Measurements from ENCODE around the gene PPP1R14D. TPM values are rescaled to one million over a fixed set of nuclear protein-coding genes. Genes with fewer than 3 reads are reported as not detected.
A peak's percentile ranks its signal among the peaks of the same experiment; 100 is the strongest.

The PPP1R14D gene
- total RNA-seq, 1 experiment from 2014 or later: 0.33 TPM

GRCh38 chr15:40807888-40808461, 20.5 kb downstream of the PPP1R14D start:
- Histone ChIP-seq H3K4me3 (ENCODE audit: low read length) (peak overlapping the region; percentile 98), H4K20me1 (ENCODE audit: low read length) (no peaks in the 10 kb centered on the region), H3K27me3 (ENCODE audit: low read length) (no peaks in the 10 kb centered on the region), H3K4me2 (ENCODE audit: low read length) (peak overlapping the region; percentile 97), H2AFZ (ENCODE audit: low read length) (peak overlapping the region; percentile 100), H3K4me1 (ENCODE audit: insufficient read depth, low read length) (peaks cover 13% of the 10 kb centered on the region), H3F3A (ENCODE audit: low read length, unreplicated experiment) (no peaks in the 10 kb centered on the region), H3K9me2 (replicated peaks; ENCODE audit: low read length) (no peaks in the 10 kb centered on the region), H3K9me3 (ENCODE audit: low read length) (no peaks in the 10 kb centered on the region), H3K27ac (ENCODE audit: low read length) (peak overlapping the region; percentile 8; the same call in 1 of the 2 replicates), H3K9ac (ENCODE audit: low read length) (peak overlapping the region; percentile 92), H3K79me2 (ENCODE audit: low read length) (peaks cover 31% of the 10 kb centered on the region), H3K36me3 (ENCODE audit: low read depth, low read length) (no peaks in the 10 kb centered on the region; the same call in 1 of the 2 replicates)
- TF ChIP-seq, protein P1, sequence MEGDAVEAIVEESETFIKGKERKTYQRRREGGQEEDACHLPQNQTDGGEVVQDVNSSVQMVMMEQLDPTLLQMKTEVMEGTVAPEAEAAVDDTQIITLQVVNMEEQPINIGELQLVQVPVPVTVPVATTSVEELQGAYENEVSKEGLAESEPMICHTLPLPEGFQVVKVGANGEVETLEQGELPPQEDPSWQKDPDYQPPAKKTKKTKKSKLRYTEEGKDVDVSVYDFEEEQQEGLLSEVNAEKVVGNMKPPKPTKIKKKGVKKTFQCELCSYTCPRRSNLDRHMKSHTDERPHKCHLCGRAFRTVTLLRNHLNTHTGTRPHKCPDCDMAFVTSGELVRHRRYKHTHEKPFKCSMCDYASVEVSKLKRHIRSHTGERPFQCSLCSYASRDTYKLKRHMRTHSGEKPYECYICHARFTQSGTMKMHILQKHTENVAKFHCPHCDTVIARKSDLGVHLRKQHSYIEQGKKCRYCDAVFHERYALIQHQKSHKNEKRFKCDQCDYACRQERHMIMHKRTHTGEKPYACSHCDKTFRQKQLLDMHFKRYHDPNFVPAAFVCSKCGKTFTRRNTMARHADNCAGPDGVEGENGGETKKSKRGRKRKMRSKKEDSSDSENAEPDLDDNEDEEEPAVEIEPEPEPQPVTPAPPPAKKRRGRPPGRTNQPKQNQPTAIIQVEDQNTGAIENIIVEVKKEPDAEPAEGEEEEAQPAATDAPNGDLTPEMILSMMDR (conservative IDR thresholded peaks at IDR 0.05; ENCODE audit: low read depth, low read length): no peak
- no peak for DNase-seq
- BruUV-seq (replicated peaks): TSS peak; percentile 48
- intact Hi-C loops (cut with micrococcal nuclease): no loop called here
- ATAC-seq: no peak
- CTCF ChIA-PET: interaction anchor here (0.6 to 1.3 kb wide), 2 partner anchors 50 to 84 kb away, joined by 4 to 12 read pairs; no protein-coding TSS in a partner anchor
- POLR2A ChIA-PET (ENCODE audit: unreplicated experiment): interaction anchor here (1.5 kb wide), 1 partner anchor 36 kb away, joined by 5 read pairs; the partner anchor contains the start of gene SPINT1

DNA sequence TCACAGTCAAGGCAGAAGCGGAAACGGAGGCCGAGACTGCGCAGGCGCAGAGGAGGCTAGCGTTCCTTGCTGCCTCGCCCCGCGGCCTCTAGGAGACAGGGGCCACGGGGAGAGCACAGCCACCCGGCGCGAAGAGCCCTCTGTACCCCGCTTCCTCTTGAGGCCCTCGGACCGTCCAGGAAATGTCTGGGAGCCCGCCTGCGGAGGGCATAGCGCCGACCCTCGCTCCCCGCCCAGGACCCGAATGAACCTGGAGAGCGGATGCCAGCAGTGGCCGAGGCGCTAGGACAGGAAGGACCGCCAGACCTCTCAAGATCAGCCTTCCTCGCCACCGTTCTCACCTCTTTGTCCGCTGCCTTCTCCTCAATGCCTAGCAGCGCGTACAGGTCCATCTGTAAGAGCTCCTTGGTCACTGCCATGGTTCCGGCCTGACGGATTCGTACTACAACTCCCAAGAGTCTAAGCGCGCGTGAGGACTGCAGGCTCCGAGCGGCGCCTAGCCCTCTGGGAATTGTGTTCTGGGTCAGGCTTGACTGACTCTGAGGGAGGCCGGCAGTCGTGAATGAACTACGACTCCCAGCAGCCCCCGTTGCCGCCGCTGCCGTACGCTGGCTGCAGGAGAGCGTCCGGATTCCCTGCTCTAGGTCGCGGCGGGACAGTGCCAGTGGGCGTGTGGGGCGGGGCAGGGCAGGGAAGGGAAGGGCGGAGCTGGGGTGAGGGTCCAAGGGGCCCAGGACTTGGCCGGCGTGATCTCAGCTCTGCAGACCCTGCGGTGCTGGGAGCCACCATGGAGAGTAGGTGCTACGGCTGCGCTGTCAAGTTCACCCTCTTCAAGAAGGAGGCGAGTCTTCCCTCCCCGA, 21.2 kb downstream of the PPP1R14D start, which contains the start of the genes DNAJC17 and ZFYVE19:
TSS of gene DNAJC17 (minus strand) at position 446 of the 860 bp plus-strand sequence. CDS start at position 419, 27 bp downstream.
TSS of gene ZFYVE19 (plus strand) at position 62 of the 860 bp plus-strand sequence. CDS start at position 563, 501 bp downstream.
- no peaks in the 10 kb centered on the region for H4K20me1 ChIP-seq (ENCODE audit: low read length)
- H3K4me2 ChIP-seq (ENCODE audit: low read length): peak within 1 kb of the TSS; percentile 97
- no peaks in the 10 kb centered on the region for H3F3A ChIP-seq (ENCODE audit: low read length, unreplicated experiment)
- intact Hi-C loops (cut with micrococcal nuclease): no loop called here
- ChIA-PET CTCF (interaction anchor here (0.6 to 1.3 kb wide), 4 partner anchors 22 to 87 kb away, joined by 3 to 12 read pairs (median 6); no protein-coding TSS in a partner anchor), POLR2A (ENCODE audit: unreplicated experiment) (interaction anchor here (1.5 kb wide), 1 partner anchor 37 kb away, joined by 5 read pairs; the partner anchor contains the start of gene SPINT1)
- H3K36me3 ChIP-seq (ENCODE audit: low read depth, low read length): no peaks in the 10 kb centered on the region
- H3K9me2 ChIP-seq (replicated peaks; ENCODE audit: low read length): no peaks in the 10 kb centered on the region
- H3K79me2 ChIP-seq (ENCODE audit: low read length): peaks cover 34% of the 10 kb centered on the region
- peak within 1 kb of the TSS; percentile 100 for H2AFZ ChIP-seq (ENCODE audit: low read length)
- H3K27me3 ChIP-seq (ENCODE audit: low read length): no peaks in the 10 kb centered on the region
- TF ChIP-seq EZH2phosphoT487 (IDR thresholded peaks at IDR 0.05; ENCODE audit: borderline replicate concordance, low read length) (no peak), EZH2 (IDR thresholded peaks at IDR 0.05; ENCODE audit: low read length, unreplicated experiment) (no peak)
- TF ChIP-seq, protein P1 (conservative IDR thresholded peaks at IDR 0.05; ENCODE audit: low read depth, low read length): no peak
- peaks cover 13% of the 10 kb centered on the region for H3K4me1 ChIP-seq (ENCODE audit: insufficient read depth, low read length)
- no TSS peak for BruUV-seq (replicated peaks)
- H3K9me3 ChIP-seq (ENCODE audit: low read length): no peaks in the 10 kb centered on the region
- peak within 1 kb of the TSS; percentile 98 for H3K4me3 ChIP-seq (ENCODE audit: low read length)
- H3K27ac ChIP-seq (ENCODE audit: low read length): peak within 1 kb of the TSS; percentile 65
- peak; percentile 98 for ATAC-seq
- peak within 1 kb of the TSS; percentile 92 for H3K9ac ChIP-seq (ENCODE audit: low read length)
- peak; percentile 98 for DNase-seq
